GM18909 (cell line): ENCODE data around the gene IFRD1.
A peak's percentile ranks its signal among the peaks of the same experiment; 100 is the strongest.

ENCODE experiments used
- ATAC-seq: cut with Tn5 transposase; IDR thresholded peaks from one replicate; pipeline ENCODE4 v1.9.1; 2021; ENCODE audit warnings: mild to moderate bottlenecking; ENCODE audit not compliant: unreplicated experiment, poor library complexity

The IFRD1 gene, protein sequence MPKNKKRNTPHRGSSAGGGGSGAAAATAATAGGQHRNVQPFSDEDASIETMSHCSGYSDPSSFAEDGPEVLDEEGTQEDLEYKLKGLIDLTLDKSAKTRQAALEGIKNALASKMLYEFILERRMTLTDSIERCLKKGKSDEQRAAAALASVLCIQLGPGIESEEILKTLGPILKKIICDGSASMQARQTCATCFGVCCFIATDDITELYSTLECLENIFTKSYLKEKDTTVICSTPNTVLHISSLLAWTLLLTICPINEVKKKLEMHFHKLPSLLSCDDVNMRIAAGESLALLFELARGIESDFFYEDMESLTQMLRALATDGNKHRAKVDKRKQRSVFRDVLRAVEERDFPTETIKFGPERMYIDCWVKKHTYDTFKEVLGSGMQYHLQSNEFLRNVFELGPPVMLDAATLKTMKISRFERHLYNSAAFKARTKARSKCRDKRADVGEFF

DNA sequence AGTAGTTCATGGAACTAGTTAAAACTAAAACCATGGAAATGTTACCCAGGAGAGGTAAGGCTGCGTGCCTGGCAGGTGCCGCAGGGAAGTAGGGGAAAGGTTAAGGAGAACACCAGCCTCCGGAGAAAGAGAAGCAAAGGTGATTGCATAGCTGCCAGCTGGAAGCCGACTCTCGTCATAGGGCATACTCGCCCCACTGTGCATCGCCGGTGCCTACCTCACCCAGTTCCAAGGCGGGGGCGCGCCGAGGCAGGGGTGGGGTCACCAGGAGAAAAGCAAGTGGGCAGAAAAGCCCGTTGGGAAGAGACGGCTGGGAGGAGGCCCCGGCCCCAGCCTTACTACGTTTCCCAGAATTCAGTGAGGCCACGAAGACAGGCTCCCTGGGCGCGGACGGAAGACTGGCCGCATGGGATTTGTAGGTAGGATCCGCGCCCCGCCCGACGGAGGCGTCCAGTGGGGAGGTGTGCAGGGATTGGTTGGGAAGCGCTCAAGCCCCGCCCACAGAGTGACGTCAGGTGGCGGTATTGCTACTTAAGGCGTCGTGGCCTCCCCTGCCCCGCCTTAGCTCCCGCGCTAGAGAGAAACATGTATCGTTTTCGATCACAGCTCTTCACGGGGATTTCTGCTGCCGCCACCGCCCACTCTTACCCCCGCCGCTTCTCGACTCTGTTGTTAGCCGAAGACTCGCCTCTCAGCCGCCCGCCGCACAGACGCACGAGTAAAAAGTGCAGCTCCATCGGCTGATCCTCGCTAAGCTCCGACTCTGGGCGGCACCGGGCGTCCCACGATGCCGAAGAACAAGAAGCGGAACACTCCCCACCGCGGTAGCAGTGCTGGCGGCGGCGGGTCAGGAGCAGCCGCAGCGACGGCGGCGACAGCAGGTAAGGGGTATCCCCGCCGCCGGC is at the start of gene IFRD1:
Gene IFRD1, plus strand, starts transcription at position 559 of the 905 bp plus-strand sequence. Its CDS starts 229 bp downstream, at position 788.
- peak; percentile 79 for ATAC-seq

DNA sequence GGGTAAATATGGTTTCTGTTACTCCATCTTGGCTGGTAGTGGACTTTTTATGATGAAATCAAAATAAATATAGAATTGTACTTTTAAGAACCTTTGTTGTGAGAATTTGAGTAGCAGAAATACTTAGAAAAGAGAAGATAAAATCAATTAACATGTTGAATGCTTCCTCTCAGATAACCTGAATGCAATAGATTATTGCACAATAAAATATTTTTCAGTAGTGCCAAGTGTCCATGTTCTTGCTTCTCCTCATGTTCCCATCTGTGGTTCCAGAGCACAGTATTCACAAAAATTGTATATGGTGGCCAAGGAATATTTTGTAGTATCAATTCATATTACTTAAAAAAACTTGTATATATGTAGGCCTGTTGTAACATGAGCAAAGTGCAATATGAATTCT is 45.9 kb upstream of the IFRD1 start:
- ATAC-seq, result no peak

DNA sequence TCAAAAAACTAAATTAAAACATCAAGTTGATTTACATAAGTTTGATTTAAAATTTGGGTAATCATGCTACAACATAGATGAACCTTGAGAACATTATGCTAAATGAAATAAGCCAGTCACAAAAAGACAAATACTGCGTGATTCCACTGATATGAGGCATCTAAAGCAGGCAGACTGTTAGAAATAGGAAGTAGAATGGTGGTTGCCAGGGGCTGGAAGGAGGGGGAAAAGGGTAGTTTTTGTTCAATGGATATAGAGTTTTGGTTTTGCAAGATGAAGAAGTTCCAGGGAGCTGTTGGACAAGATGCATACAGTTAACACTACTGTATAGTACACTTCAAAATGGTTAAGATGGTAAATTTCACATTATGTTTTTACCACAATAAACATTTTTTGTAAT is 45.0 kb upstream of the IFRD1 start:
- ATAC-seq, result no peak

DNA sequence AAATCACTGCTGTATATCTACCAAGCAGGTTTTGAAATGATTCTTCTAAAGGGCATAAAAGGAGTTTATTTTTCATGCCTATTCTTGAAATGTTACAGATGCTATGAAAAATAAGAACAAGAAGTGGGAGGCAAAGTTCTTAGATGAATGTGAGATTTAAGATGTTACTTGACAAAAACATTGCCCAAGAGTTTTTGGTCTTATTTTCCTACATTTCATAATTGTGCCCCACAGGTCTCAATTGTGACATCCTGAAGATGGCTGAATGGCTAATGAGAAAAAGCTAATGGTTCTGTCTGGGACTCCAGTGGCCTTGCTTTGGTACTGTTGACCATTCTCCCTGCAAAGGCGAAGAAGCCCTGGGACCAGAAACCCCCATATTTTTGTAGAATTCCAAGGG is 43.0 kb upstream of the IFRD1 start:
- no peak for ATAC-seq

DNA sequence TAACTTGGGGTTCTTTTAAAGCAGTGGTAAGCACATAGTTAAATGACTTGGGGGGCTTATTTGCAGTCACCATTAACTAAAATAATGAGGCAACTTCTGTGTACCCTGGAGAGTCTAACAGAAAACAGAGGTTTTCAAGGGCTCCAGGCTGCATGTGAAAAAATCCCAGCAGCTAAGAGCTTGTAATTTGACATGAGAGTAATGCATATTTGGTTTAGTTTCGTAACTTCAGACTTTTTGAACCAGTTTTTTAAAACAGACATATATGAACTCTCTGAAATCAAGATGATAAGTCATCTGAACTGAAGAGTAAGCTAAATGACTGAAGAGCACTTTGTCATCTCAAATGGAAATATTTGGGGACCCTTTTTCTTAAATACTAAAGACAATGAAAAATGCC is 40.2 kb upstream of the IFRD1 start:
- no peak for ATAC-seq

DNA sequence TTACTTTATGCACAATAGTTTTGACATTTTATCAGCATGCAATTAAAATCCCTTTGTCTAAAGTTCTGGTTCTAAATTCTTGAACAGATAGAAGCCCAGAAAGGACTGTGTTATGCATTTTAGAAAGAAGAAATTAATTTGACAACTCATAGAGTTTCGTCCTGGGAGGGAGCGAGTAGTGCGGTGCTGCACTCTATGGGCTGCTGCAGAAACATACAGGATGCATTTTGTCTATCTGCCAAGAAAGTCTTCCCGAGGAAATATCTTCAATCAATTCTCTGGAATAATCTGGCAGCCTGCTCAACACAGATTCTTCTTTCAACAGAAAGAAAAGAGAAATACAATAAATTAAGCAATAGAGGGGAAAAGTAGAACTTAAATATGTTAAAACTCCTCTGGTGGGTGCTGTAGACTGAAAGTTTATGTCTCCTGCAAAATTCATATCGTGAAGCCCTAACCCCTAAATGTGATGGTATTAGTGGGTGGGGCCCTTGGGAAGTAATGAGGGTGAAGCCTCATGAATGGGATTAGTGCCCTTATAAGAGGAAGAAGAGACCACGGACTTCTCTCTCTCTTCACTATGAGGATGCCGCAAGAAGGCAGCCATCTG is 39.0 kb upstream of the IFRD1 start:
- ATAC-seq, result no peak

DNA sequence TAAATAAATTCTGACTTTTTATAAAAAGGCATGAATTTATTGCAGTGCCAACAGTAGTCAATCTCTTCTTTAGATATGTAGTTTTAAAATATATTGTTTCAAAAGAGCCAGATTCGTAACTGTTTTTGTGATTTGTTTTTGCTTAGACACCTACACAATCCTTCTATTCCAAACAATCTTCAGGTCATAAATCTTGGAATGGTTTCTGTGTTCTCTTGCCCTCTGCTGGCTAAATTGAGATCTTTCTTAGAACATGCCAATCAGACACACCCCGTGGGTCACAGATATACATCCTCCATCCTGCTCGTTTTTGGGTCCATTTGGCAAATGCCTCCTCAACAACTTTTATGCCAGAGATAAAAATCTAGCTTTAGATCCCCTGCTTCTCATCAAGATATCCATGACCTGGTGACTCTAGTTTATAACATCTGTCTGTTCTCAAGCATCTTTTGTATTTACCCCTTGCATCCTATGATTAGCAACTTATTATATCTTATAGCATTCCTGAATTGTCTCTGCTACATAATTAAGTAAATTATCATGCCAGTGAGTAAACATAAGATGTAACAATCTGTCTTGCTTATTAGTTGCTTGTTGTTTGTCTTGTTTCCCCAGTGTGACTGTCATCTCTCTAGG is 35.3 kb upstream of the IFRD1 start:
- no peak for ATAC-seq

DNA sequence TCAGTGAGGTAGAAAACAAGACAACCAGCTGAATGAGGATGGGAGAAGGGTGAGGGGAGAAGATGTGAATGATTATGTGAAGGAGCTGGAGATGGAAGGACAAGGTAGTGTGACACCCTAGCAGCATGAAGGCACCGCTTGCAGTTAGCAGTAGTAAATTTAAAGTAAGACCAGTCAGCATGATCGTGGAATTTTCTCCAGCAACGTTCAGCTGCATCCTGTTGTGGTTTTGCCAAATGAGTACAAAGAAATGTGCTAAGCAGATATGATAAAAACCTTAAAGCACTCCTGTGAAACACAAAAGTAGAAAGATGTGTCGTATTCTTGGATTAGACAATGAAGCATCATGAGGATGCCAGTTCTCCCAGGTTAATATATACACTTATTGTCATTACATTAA is 34.1 kb upstream of the IFRD1 start:
- ATAC-seq, result no peak

DNA sequence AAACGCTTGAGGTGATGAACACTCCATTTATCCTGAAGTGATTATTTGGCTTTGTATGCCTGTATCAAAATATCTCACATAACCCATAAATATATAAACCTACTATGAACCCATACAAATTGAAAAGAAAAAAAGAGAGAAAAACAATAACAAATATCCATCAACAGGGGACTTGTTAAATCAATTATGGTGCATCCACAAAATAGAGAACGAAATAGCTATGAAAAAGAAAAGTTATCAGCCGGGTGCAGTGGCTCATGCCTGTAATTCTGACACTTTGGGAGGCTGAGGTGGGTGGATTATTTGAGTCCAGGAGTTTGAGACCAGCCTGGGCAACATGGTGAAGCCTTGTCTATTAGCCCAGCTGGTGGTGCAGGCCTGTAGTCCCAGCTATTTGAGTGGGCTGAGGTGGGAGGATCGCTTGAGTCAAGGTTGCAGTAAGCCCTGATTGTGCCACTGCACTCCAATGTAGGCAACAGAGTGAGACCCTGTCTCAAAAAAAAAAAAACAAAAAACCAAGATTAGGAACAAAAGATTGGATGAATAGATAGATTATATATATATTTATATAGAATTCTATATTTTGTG is 30.6 kb upstream of the IFRD1 start:
- ATAC-seq, result no peak

DNA sequence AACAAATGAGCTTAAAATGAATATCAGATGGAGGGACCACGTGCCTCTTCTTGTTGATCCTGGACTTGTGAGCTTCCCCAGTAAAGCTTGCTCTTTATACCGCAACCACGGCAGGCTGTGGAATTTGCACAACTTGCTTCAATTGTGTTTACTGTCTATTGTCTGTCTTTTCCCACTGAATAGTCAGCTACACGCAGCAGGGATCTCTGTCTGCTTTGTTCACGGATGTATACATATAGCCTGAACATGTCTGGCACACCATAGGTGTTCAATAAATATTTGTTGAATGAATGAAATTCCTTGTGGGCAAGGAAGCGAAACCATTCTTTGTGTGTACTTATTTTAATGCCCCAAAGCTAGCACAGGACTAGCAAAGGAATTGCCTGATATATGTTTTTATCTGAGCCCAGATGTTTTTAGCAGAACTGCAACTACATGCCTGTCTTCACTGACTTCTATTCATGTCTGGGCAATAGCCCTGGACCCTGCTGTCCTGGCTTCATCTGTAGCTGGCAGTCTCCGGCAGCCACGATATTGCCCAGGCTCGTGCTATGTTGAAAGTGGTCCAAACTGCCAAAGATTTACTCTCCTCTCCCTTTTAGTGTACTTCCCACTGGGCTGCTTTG is 29.9 kb upstream of the IFRD1 start:
- ATAC-seq, result no peak

DNA sequence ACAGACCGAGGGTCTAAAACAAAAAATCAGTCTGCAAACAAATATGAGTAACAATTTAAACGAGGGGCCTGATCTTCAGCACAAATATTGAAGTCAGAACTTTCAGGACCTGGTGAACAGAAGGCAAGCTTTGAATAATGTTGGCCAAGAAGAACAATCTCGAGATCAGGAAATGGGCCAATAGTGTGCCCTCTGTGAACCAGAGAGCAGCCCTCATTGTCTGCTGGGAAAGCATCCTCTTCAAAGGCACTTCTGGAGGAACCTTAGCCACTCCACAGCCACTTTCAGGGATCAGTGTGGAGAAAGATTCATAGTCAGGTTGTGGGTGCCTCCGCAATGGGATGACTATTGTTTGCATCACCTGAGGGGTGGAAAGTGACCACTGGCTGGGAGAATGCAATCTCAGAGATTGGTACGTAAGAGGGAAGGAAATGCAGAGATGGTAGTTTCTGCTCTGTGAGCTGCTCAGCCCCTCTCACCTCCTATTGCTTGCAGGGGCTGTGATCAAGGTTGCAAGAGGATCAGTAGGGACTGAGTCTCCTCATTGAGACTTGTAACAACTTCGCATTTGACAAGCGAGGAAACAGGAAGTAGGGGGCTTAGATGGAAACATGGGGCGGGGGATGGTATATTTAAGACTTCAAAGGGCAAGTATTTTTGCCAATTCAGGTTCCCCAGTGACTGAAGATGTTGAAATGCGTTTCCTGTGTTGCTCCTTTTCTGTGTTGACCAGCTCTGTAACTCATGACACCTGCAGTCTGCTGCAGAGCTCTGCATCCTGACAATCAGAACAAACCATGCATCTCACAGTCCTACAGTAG is 28.4 kb upstream of the IFRD1 start:
- ATAC-seq, result peak; percentile 62

DNA sequence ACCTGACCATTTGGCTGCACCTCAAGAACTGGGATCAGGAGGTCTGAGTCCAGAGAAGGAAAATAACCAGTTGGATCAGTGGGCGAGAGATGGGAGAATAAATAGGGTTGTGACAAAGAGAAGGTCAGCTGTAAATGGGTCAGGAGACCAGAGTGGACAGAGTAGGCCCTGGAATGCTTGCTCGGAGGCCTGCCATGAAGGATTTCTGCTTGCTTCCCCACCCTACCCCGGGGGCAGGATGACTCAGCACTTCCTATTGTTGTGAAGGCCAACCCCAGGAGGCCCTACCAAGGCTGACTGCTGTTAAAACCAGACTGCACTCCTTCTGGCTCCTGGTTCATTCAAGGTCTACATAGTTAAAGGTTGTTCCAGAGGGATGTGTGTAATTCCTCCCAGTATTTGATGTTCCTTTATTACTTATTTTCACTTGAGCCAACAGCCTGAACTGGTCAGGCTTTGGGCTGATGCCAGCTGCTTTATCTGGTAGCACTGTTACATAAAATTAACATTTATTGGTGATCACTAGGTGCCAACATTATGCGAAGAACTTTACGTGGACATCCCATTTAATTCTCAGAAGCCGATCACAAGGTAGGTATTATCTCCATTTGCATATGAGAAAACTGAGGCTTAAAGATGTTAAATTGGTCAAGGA is 27.3 kb upstream of the IFRD1 start:
- no peak for ATAC-seq

DNA sequence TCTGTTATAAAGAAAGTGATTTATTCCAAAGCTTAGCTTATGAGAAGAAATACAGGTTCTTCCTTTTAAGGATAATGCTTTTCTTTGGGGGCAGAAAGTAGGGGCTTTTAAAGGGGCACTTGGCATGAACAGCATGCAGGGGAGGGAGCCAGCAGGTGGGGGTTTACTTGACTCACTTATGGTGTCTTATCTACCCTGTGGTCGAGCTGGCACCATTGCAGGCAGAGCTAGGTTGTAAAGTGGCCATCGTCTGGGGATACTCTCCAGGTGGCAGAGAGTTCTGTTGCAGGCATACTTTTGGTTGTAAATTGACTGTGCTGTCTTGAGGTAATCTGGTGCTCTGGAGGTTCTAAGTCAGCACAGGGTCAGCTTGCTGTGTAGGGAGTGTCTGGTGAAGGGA is 26.3 kb upstream of the IFRD1 start:
- ATAC-seq, result no peak

DNA sequence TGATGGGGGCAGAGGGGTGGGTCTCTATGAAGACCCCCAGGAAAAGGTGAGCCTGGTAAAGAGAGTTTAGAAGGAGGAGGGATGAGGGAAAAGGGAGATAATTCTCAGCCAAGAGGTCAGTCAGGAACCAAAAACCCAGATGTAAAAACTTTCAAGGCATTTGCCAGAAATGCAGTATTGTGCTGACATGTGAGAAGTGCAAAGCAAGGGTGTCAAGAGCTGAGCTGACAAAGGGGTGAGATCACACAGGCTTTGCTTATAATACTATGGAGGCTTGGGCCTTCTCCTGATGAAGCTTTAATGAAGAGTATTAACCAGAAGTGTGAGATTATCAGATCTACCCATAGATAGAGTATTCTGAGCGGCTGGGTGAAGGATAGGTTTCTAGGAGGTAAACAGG is 22.3 kb upstream of the IFRD1 start:
- no peak for ATAC-seq

DNA sequence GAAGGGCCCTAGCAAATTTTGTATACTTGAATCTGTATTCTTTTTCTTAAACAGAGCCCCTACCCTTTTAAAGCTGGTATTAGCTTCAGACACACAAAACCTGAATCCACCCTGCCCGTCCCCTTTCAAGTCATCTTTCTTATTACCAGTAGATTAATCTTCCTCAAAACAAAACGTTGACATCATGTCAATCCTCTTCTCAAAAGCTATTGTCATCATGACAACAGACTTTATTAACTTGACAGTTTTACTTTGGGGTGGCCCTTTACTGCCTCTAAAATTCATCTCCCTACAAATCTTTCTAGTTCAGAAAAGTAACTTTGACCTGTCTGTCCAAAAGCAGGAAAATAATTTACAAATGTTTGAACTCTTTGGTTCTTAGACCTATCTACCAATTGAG is 21.5 kb upstream of the IFRD1 start:
- no peak for ATAC-seq

DNA sequence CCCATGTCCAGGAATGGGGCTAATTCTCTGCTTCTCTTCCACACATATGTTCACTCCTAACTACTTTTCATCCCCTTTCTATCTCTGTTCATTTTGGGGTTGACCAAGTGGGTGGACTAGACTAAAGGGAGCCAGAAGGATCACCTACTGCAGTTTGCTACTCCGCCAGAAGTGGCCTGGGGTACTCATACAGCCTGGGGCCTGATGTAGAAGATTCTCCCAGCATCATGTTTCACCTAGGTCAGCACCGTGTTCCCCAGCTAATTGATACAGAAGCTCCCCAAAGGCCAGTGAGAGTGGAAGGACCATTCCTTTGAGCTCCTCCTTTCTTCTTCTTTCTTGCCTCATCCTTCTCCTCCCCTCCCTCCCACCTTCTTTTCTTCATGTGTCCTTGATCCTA is 19.6 kb upstream of the IFRD1 start:
- ATAC-seq, result no peak

DNA sequence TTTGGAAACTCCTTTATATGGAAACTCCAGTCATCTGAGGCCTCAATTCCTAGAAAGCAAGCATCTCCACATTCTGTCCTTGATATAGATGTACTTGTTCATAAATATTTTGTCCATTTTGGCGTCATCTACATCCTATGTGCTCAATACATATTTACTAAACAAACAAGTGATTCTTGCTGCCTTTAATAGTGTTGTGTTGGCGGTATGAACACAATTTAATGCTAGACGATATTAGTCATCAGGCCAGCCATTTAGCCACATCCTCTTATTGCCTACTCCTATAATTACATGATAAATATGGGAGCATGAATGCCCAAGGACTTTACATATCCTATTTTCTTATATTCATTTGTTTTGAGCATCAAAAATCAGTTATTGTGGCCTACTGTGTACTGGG is 18.5 kb upstream of the IFRD1 start:
- no peak for ATAC-seq

DNA sequence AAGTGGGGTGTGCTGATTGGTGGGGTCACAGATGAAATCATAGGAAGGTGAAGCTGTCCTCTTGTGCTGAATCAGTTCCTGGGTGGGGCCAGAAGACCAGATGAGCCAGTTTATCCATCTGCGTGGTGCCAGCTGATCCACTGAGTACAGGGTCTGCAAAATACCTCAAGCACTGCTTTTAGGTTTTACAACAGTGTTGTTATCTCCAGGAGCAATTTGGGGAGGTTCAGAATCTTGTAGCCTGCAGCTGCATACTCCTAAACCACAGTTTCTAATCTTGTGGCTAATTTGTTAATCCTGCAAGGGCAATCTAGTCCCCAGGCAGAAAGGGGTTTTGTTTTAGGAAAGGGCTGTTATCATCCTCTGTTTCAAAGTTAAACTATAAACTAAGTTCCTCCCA is 17.0 kb upstream of the IFRD1 start:
- no peak for ATAC-seq
